Activated T-cell treated with anti-CD3 and anti-CD28 coated beads, Interleukin-2, amount 50 U/mL, for 24 hours (primary cell): ENCODE data around the gene CALY.

ENCODE experiments used
- DNase-seq: peaks from one replicate; pipeline ENCODE4 v3.0.0-alpha.2; 2020
- H3K27ac Mint-ChIP-seq: 2 replicates; pipeline ENCODE4 v1.8.0; 2020; ENCODE audit warnings: mild to moderate bottlenecking, mixed read lengths
- H3K27me3 Mint-ChIP-seq: 2 replicates; pipeline ENCODE4 v1.8.0; 2020; ENCODE audit warnings: mixed read lengths
- H3K36me3 Mint-ChIP-seq: 2 replicates; pipeline ENCODE4 v1.8.0; 2020; ENCODE audit warnings: low read depth, mixed read lengths
- H3K4me1 Mint-ChIP-seq: 2 replicates; pipeline ENCODE4 v1.8.0; 2020; ENCODE audit warnings: low read depth, mixed read lengths
- H3K4me3 Mint-ChIP-seq: 2 replicates; pipeline ENCODE4 v1.8.0; 2020; ENCODE audit warnings: mild to moderate bottlenecking, moderate library complexity, mixed read lengths
- H3K9me3 Mint-ChIP-seq: 2 replicates; pipeline ENCODE4 v1.8.0; 2020; ENCODE audit warnings: mixed read lengths

The CALY gene

DNA sequence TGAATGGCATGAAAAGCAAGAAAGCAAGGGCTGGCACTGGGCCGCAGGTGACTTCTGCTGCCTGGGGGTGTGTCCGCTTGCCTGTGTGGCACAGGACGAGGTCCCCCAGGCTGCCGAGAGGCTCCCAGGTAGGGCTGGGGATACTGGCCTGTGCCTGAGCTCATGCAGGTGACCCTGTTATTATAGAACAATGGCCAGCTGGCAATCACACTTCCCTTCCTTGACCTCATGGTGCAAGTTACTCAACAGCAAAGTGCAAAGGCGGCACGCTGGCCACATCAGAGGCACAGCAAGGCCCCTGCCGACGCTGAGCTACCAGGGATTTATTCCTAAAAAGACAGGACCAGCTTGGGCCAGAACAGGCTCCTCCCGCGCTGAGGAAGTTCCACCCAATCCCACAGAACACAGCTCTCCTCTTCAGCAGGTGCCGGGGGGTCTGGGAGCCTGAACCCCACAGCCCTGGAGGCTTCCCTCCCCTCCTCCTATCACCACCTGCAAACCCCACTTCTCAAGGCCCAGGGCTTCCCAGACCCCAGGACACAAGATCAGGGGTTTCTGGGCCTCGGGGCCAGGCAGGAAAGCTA is 58.6 kb downstream of the CALY start:
- Mint-ChIP-seq H3K36me3 (peaks cover 69% of the 10 kb centered on the region), H3K4me1 (peaks cover 33% of the 10 kb centered on the region), H3K9me3 (no peaks in the 10 kb centered on the region)

GRCh38 chr10:133277277-133277992 is 59.3 kb downstream of the CALY start:
- Mint-ChIP-seq H3K36me3 (peaks cover 67% of the 10 kb centered on the region), H3K27ac (peak overlapping the region; percentile 26), H3K4me1 (peaks cover 33% of the 10 kb centered on the region)

More for the DNA sequence above, 58.6 kb downstream of the CALY start:
- Mint-ChIP-seq H3K4me3 (peak overlapping the region; percentile 61), H3K27me3 (no peaks in the 10 kb centered on the region), H3K27ac (peak overlapping the region; percentile 82)
- DNase-seq, result no peak

DNA sequence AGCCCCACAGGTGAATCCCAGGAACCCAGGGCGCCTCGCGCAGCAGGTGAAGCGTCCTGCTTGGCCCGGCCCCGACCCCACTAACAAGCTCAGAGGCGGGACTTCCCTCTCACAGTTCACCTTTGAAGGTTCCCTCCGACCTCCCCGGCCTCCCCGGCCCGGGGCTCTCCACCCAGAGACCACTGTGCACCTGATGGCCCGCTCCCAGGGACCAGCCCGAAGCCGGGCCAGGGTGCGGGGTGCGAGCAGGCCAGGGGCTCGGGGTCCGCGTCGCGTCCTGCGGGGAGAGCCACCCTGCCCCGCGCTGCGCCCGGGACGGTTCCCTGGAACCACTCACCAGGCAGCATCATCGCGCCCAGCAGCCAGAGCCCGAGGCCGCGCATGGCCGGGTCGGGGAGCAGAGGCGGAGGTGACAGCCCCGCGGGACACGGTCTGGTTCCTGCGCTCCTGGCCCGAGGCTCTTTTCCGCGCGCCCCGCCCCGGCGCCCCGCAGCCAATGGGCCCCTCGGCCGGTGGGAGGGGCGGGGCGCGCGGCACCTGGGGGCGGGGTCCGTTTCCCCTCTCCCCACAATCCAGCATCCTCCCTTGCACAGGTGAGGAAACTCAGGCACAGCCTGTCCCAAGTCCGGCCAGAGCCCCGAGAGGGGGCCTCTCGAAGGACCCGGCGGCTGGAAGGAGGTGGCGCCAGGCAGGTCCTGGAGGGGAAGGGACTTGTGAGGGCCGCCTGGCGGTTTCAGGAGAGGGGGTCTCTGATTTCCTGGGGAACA is 60.1 kb downstream of the CALY start, which contains the start of gene ADAM8:
Gene ADAM8 (minus strand): TSS at position 434 of the 767 bp plus-strand sequence. CDS start 51 bp downstream, at position 383.
- Mint-ChIP-seq H3K27ac (peak within 1 kb of the TSS; percentile 89), H3K4me3 (peak within 1 kb of the TSS; percentile 88), H3K4me1 (peaks cover 33% of the 10 kb centered on the region), H3K36me3 (peaks cover 66% of the 10 kb centered on the region), H3K27me3 (no peaks in the 10 kb centered on the region), H3K9me3 (no peaks in the 10 kb centered on the region)
- peak; percentile 79 for DNase-seq

More at GRCh38 chr10:133277277-133277992, 59.3 kb downstream of the CALY start:
- Mint-ChIP-seq H3K9me3 (no peaks in the 10 kb centered on the region), H3K4me3 (peak overlapping the region; percentile 61), H3K27me3 (no peaks in the 10 kb centered on the region)
- no peak for DNase-seq

DNA sequence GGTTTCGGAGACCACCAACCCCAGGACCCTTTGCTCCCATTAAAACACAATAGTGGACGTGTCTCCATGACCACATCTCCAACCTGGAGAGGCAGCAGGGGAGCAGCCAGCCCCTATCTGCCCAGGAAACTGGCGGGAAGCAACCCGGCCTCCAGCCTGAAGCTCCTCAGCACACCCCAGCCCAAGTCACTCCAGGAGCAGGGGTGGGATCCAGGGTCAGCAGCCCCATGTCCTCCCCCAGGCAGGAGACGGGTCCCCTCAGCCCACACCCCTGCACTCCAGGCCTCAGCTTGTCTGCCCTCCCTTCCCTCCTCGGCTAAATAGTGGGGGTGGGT is 60.6 kb downstream of the CALY start:
- peaks cover 33% of the 10 kb centered on the region for H3K4me1 Mint-ChIP-seq
- peak overlapping the region; percentile 88 for H3K4me3 Mint-ChIP-seq
- peaks cover 64% of the 10 kb centered on the region for H3K36me3 Mint-ChIP-seq

DNA sequence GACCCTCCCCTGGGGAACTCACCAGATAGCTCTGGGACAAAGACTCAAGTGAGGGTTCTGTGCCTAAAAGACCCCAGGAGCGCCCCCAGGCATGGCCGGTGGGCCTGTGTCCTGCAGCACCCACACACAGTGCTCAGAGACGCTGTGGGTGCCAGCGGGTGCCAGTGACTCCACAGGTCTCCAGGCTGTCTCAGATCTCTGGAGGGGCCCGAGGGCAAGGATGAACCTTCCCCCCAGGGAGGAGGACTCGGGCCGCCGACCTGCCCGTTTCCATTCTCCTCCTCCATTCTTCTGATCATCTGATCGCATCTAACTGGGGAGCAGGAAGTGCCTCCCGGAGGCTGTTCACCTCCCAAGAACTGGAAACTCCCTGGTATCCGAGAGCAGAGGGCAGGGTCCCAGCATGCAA is 61.0 kb downstream of the CALY start:
- peaks cover 65% of the 10 kb centered on the region for H3K36me3 Mint-ChIP-seq
- DNase-seq, result peak; percentile 75
- peak overlapping the region; percentile 88 for H3K4me3 Mint-ChIP-seq
- H3K4me1 Mint-ChIP-seq, result peaks cover 33% of the 10 kb centered on the region
- H3K27me3 Mint-ChIP-seq, result no peaks in the 10 kb centered on the region
- H3K27ac Mint-ChIP-seq, result peak overlapping the region; percentile 89
- H3K9me3 Mint-ChIP-seq, result no peaks in the 10 kb centered on the region

More for the DNA sequence above, 60.6 kb downstream of the CALY start:
- H3K9me3 Mint-ChIP-seq, result no peaks in the 10 kb centered on the region
- no peaks in the 10 kb centered on the region for H3K27me3 Mint-ChIP-seq
- DNase-seq, result no peak
- peak overlapping the region; percentile 89 for H3K27ac Mint-ChIP-seq

DNA sequence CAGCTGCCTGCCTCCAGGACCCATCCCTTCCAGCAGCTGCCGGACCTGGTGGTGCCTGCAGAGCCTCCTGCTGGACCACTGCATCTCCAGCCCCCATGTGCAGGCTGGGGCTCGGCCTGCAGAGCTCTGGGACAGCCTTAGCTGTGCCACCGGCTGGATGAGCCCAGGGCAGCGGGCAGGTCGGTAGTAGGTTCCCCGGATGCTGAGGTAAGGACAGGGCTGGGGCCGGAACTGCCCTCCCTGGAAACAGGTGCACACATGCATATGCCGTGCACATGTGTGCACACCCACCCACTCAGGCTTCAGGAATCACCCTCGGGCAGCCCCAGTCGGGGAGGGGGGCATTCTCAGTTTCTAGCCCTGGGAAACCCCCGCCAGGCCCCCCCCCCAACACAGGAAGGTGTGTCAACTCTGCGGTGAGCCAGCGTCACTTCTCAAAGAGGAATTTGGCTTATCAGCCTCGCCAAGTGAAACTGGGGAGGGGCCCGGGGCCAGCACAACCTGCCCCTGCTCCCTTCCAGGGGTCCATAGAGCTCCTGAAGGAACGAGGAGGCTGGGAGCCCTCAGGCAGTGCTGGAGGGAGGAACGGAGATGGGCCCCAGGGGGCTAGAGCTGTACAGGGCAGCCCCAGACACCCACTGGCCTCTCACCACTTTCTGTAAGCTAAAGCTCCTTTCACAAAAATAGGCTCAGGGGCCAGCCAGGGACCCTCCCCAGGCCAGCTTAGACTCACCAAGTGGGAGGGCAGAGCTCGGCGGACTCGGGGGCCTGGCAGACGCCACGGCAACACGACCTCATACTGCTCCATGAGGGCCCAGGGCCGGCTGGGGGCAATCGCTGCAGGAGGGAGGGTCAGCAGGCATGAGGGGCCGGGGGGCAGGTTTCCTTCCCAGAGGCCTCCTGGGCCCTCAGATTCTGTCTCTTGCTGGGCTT is 61.7 kb downstream of the CALY start:
- Mint-ChIP-seq H3K9me3 (no peaks in the 10 kb centered on the region), H3K36me3 (peaks cover 67% of the 10 kb centered on the region), H3K27me3 (no peaks in the 10 kb centered on the region), H3K4me1 (peaks cover 33% of the 10 kb centered on the region), H3K4me3 (peak overlapping the region; percentile 88), H3K27ac (peak overlapping the region; percentile 89)
- DNase-seq, result peak; percentile 90
